Natural killer cell (primary cell): ENCODE results near the gene SLC13A4. TPM values are rescaled to one million over a fixed set of nuclear protein-coding genes. Genes with fewer than 3 reads are reported as not detected.
"Not testable (repeated sequence)": the region's sequence is repeated elsewhere in the genome, so short reads cannot be mapped to it uniquely, and the experiment has no call there.

ENCODE experiments used
- ATAC-seq, 3 donors: fragments of 150-1000 bp in 2 of 3; fragments of 200-7000 bp in 1 of 3; cut with Tn5 transposase; 1 replicate in 1 of 3; 2 replicates in 2 of 3; pipeline ENCODE4 v1.10.0; 2021; ENCODE audit warnings: mild to moderate bottlenecking in 2 of 3, moderate library complexity in 2 of 3
- DNase-seq, 2 donors: peaks; one replicate each; pipeline versions ENCODE4 v3.0.0 to v3.0.0-alpha.2; 2013 to 2021; ENCODE audit warnings: mixed read lengths in 1 of 2
- H3K27ac ChIP-seq: one replicate; pipeline ENCODE4 v1.5.1; 2013; ENCODE audit warnings: mild to moderate bottlenecking, low read length
- H3K27me3 ChIP-seq: one replicate; pipeline ENCODE4 v1.6.1; 2013; ENCODE audit warnings: low read length; ENCODE audit not compliant: control insufficient read depth, insufficient read depth
- H3K36me3 ChIP-seq: one replicate; pipeline ENCODE4 v1.6.1; 2013; ENCODE audit warnings: low read length; ENCODE audit not compliant: control insufficient read depth, insufficient read depth
- H3K4me1 ChIP-seq: one replicate; pipeline ENCODE4 v1.6.1; 2013; ENCODE audit warnings: low read length; ENCODE audit not compliant: control insufficient read depth, insufficient read depth
- H3K4me3 ChIP-seq: one replicate; pipeline ENCODE4 v1.5.1; 2013; ENCODE audit warnings: low read length
- H3K9me3 ChIP-seq: one replicate; pipeline ENCODE4 v1.6.1; 2013; ENCODE audit warnings: low read length; ENCODE audit not compliant: control insufficient read depth, insufficient read depth
- H3K27ac Mint-ChIP-seq, 2 donors: one replicate each; pipeline ENCODE4 v1.8.0; 2022; ENCODE audit warnings: mild to moderate bottlenecking in 2 of 2, mixed read lengths in 2 of 2, moderate library complexity in 1 of 2
- H3K27me3 Mint-ChIP-seq, 2 donors: one replicate each; pipeline ENCODE4 v1.8.0; 2022; ENCODE audit warnings: low read depth in 2 of 2, mixed read lengths in 2 of 2
- H3K36me3 Mint-ChIP-seq: one replicate; pipeline ENCODE4 v1.8.0; 2022; ENCODE audit warnings: mixed read lengths
- H3K4me1 Mint-ChIP-seq, 2 donors: one replicate each; pipeline ENCODE4 v1.8.0; 2022; ENCODE audit warnings: mixed read lengths in 2 of 2
- H3K4me3 Mint-ChIP-seq: one replicate; pipeline ENCODE4 v1.8.0; 2022; ENCODE audit warnings: mild to moderate bottlenecking, moderate library complexity, mixed read lengths
- H3K9me3 Mint-ChIP-seq, 2 donors: one replicate each; pipeline ENCODE4 v1.8.0; 2022; ENCODE audit warnings: mixed read lengths in 2 of 2
- WGBS: methylation state at CpG from one replicate; pipeline ENCODE4 v1.1.7; 2013; ENCODE audit warnings: missing lambda C conversion rate; ENCODE audit not compliant: insufficient coverage; 5-methylcytosine and 5-hydroxymethylcytosine counted together
- intact Hi-C: fragments of 100-400 bp; cut with micrococcal nuclease; formaldehyde crosslinking; loops from one replicate; pipeline ENCODE4 v1.14.2; 2022
- total RNA-seq, 4 donors: library from RNA; stranded (reverse); fragments of 120-200 nt in 1 of 4; gene quantifications; one replicate each; pipeline versions ENCODE4 v1.2.3 to v1.2.4, GENCODE V29; 2013 to 2022
- TF ChIP-seq, protein P1 (sequence below): fragments of 200-600 bp; IDR thresholded peaks from one replicate; pipeline ENCODE4 v1.8.0; 2022; ENCODE audit warnings: antibody characterized with exemption

Gene SLC13A4
- total RNA-seq, 3 donors from 2014 or later (not counting 1 experiment from before 2014, with no cell fraction given) = not detected

DNA sequence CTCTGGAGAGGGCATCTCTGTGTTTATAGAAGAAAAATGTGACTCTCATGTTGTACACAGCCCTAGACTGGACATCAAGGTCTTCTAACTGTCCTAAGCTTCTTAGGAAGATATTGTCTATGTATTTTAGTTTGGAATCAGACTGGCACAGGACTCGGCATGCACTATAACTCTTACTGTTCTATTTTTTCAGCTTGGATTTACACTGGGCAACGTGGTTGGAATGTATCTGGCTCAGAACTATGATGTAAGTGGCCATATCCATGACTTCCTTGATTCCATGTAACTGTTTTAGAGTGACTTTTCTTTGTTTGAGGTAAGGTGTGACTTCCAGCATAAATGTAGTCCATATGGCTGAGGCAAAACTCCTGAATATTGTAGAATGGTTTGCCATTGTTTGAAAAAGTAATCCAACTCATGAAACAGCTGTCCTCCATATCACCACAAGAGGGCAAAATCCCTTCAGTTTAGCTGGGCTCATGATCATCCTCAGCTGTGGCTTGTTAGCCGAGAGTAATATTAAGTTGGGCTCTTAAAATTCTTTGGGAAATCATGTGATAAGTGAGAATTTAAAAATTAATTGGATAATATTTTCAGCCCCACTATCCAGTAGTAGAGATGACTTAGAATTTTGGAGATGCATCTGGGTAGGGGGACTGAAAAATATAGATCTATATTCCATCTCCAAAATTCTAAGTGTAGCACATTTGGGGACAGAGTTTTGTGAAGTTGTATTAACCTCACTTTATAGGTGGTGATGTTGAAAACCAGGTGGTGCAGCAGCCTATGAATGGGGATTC lies 55.2 kb downstream of the SLC13A4 start:
- no peaks in the 10 kb centered on the region for H3K9me3 Mint-ChIP-seq
- no peak overlapping the region for H3K4me3 Mint-ChIP-seq
- intact Hi-C loops = no loop called here
- Histone ChIP-seq H3K27ac (no peak overlapping the region), H3K27me3 (no peaks in the 10 kb centered on the region), H3K4me3 (no peak overlapping the region), H3K36me3 (peaks cover 23% of the 10 kb centered on the region), H3K9me3 (no peaks in the 10 kb centered on the region), H3K4me1 (no peaks in the 10 kb centered on the region)
- peak overlapping the region in 1 of 2 donors; percentile 14 for H3K27ac Mint-ChIP-seq
- TF ChIP-seq, protein P1, sequence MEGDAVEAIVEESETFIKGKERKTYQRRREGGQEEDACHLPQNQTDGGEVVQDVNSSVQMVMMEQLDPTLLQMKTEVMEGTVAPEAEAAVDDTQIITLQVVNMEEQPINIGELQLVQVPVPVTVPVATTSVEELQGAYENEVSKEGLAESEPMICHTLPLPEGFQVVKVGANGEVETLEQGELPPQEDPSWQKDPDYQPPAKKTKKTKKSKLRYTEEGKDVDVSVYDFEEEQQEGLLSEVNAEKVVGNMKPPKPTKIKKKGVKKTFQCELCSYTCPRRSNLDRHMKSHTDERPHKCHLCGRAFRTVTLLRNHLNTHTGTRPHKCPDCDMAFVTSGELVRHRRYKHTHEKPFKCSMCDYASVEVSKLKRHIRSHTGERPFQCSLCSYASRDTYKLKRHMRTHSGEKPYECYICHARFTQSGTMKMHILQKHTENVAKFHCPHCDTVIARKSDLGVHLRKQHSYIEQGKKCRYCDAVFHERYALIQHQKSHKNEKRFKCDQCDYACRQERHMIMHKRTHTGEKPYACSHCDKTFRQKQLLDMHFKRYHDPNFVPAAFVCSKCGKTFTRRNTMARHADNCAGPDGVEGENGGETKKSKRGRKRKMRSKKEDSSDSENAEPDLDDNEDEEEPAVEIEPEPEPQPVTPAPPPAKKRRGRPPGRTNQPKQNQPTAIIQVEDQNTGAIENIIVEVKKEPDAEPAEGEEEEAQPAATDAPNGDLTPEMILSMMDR = peak; percentile 72
- 94% methylated on average over 2 of the region's 3 CpGs for WGBS
- H3K4me1 Mint-ChIP-seq = peaks cover 15 to 27% of the 10 kb centered on the region in 2 donors
- H3K27me3 Mint-ChIP-seq = no peaks in the 10 kb centered on the region
- peak; percentile 65 to 73 (median 70) for ATAC-seq
- peak in 1 of 2 donors; percentile 52 for DNase-seq
- no peaks in the 10 kb centered on the region for H3K36me3 Mint-ChIP-seq

DNA sequence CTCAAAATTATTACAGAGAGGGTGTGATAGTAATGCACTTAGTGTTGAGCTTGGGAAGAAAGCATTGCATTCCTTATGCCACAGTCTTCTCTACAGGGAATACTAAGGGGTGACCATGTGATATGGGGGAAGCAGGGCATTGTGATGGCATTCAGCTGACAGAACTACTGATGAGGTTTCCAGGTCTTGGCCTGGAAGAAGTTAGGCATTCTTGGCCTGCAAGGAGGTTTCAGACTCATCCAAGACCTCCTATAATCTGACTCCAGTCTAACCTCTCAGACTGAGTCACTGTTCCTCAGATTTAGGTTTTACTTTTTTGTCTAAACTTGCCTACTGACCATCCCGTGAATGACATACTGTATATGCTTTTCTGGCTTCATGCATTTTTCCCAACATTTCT lies 57.8 kb downstream of the SLC13A4 start:
- no peak for ATAC-seq
- H3K4me3 Mint-ChIP-seq = no peak overlapping the region
- Histone ChIP-seq H3K4me3 (no peak overlapping the region), H3K36me3 (peaks cover 9% of the 10 kb centered on the region), H3K27me3 (no peaks in the 10 kb centered on the region), H3K4me1 (no peaks in the 10 kb centered on the region), H3K27ac (no peak overlapping the region), H3K9me3 (no peaks in the 10 kb centered on the region)
- no peaks in the 10 kb centered on the region for H3K9me3 Mint-ChIP-seq
- no peak overlapping the region for H3K27ac Mint-ChIP-seq
- no peaks in the 10 kb centered on the region for H3K27me3 Mint-ChIP-seq
- peaks cover 15 to 40% of the 10 kb centered on the region in 2 donors for H3K4me1 Mint-ChIP-seq
- intact Hi-C loops = no loop called here
- no CpG with 5 or more reads among the region's 1 CpG for WGBS
- no peak for DNase-seq
- H3K36me3 Mint-ChIP-seq = no peaks in the 10 kb centered on the region
- TF ChIP-seq, protein P1 = no peak

DNA sequence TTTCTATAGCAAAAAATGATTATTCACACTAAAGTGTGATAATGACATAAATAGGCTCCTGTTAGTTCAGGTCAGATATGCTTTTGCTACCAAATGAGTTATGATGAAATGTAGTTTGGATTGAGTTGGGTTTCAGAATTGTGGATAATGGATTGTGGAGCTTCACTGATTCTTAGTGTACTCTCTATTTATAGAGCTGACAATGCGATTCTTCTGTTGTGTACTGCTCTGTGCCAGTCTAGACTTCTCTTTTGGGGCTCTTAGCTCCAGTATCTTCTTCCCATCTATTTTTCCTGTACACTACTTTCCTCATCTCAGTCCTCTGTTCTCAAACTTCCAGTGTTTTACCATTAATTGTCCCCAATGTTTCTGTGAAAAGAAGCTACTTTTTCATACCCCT lies 58.2 kb downstream of the SLC13A4 start:
- H3K9me3 ChIP-seq = no peaks in the 10 kb centered on the region
- H3K36me3 Mint-ChIP-seq = no peaks in the 10 kb centered on the region
- H3K9me3 Mint-ChIP-seq = no peaks in the 10 kb centered on the region
- no peak overlapping the region for H3K27ac ChIP-seq
- intact Hi-C loops = no loop called here
- no peak overlapping the region for H3K4me3 Mint-ChIP-seq
- DNase-seq = no peak
- H3K36me3 ChIP-seq = peaks cover 7% of the 10 kb centered on the region
- no peak overlapping the region for H3K27ac Mint-ChIP-seq
- no peaks in the 10 kb centered on the region for H3K4me1 ChIP-seq
- no peaks in the 10 kb centered on the region for H3K27me3 ChIP-seq
- WGBS = 89% methylated on average over 1 of the region's 1 CpG
- no peaks in the 10 kb centered on the region for H3K27me3 Mint-ChIP-seq
- peaks cover 15 to 44% of the 10 kb centered on the region in 2 donors for H3K4me1 Mint-ChIP-seq
- TF ChIP-seq, protein P1 = no peak
- no peak overlapping the region for H3K4me3 ChIP-seq
- no peak for ATAC-seq

DNA sequence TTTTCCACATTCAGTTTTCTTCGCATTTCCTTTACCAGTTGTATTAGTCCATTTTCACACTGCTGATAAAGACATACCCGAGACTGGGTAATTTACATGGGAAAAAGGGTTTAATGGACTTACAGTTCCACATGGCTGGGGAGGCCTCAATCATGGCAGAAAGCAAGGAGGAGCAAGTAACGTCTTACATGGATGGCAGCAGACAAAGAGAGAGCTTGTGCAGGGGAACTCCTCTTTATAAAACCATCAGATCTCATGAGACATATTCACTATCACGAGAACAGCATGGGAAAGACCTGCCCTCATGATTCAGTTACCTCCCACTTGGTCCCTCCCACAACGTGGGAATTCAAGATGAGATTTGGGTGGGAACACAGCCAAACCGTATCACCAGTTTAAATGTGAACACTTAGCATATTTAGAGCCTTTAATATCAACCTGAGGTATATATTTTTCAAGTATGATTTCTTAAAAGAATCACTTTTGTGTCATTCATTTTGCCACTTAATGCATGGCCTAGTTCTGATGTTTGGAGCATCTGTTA lies 59.1 kb downstream of the SLC13A4 start:
- H3K27ac ChIP-seq, H3K9me3 ChIP-seq, H3K36me3 ChIP-seq, H3K36me3 Mint-ChIP-seq, DNase-seq, H3K27ac Mint-ChIP-seq, H3K9me3 Mint-ChIP-seq, H3K27me3 ChIP-seq, H3K4me3 Mint-ChIP-seq, intact Hi-C loops, H3K4me1 ChIP-seq, H3K4me3 ChIP-seq, H3K27me3 Mint-ChIP-seq, ATAC-seq: not testable (repeated sequence)
- H3K4me1 Mint-ChIP-seq = peaks cover 15 to 47% of the 10 kb centered on the region in 2 donors
- 90% methylated on average over 5 of the region's 6 CpGs for WGBS

DNA sequence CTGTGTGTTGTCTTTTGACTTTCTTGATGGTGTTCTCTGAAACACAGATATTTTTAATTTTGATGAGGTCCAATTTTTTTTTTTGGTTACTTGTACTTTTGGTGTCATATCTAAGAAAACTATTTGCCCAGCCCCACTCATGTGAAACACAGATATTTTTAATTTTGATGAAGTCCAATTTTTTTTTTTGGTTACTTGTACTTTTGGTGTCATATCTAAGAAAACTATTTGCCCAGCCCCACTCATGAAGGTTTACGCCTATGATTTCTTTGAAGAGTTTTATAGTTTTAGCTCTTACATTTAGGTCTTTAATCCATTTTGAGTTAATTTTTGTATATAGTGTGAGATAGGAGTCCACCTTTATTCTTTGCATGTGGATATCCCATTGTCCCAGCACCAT lies 60.4 kb downstream of the SLC13A4 start:
- DNase-seq, intact Hi-C loops, H3K36me3 Mint-ChIP-seq, H3K4me3 Mint-ChIP-seq, ATAC-seq, H3K4me3 ChIP-seq, H3K9me3 Mint-ChIP-seq, H3K27me3 Mint-ChIP-seq, H3K36me3 ChIP-seq, H3K9me3 ChIP-seq, H3K27me3 ChIP-seq, H3K27ac Mint-ChIP-seq, H3K27ac ChIP-seq: not testable (repeated sequence)
- peaks cover 12% of the 10 kb centered on the region for H3K4me1 ChIP-seq
- 80% methylated on average over 1 of the region's 1 CpG for WGBS
- peaks cover 10 to 40% of the 10 kb centered on the region in 2 donors for H3K4me1 Mint-ChIP-seq
